ENCODE results near the gene ATP6V0A1. TPM values are rescaled to one million over a fixed set of nuclear protein-coding genes. Genes with fewer than 3 reads are reported as not detected.

ATP6V0A1 gene
- polyA plus RNA-seq, 1 donor from 2014 or later = 92.1 TPM

- H3K4me2 ChIP-seq (ENCODE audit: low read length) = no peak overlapping the region
- peak overlapping the region; percentile 93 for H3K4me3 ChIP-seq (ENCODE audit: low read length)
- H3K9ac ChIP-seq (ENCODE audit: low read length) = no peak overlapping the region
- H3K27ac ChIP-seq (ENCODE audit: low read length) = no peak overlapping the region
- H3K36me3 ChIP-seq (ENCODE audit: insufficient read depth, low read length) = no peaks in the 10 kb centered on the region
- H3K9me2 ChIP-seq (ENCODE audit: insufficient read depth, low read length) = no peaks in the 10 kb centered on the region
- no peaks in the 10 kb centered on the region for H3K9me3 ChIP-seq (ENCODE audit: low read length)
- no peak for TF ChIP-seq EZH2 (IDR thresholded peaks at IDR 0.05; ENCODE audit: borderline replicate concordance, insufficient read depth, low read length, poor library complexity, severe bottlenecking)
- no peak for TF ChIP-seq SMC3 (conservative IDR thresholded peaks at IDR 0.05; ENCODE audit: poor library complexity)
- no peak for TF ChIP-seq MXI1 (conservative IDR thresholded peaks at IDR 0.05; ENCODE audit: poor library complexity, severe bottlenecking)
- TF ChIP-seq REST (IDR thresholded peaks at IDR 0.05; ENCODE audit: borderline replicate concordance) = no peak
- no peak for TF ChIP-seq RAD21 (conservative IDR thresholded peaks at IDR 0.05)
- no peak for TF ChIP-seq CTCF (IDR thresholded peaks at IDR 0.05; ENCODE audit: poor library complexity, severe bottlenecking)
- TF ChIP-seq POLR2AphosphoS5 (IDR thresholded peaks at IDR 0.05) = no peak
- no peak for TF ChIP-seq TAF1 (IDR thresholded peaks at IDR 0.05; ENCODE audit: low read depth)
- no peak for TF ChIP-seq EP300 (conservative IDR thresholded peaks at IDR 0.05; ENCODE audit: poor library complexity, severe bottlenecking)
- no peaks in the 10 kb centered on the region for H4K20me1 ChIP-seq (ENCODE audit: insufficient read depth)
- no peaks in the 10 kb centered on the region for H3F3A ChIP-seq (ENCODE audit: insufficient read depth, low read length, poor library complexity, severe bottlenecking)
- H3K79me2 ChIP-seq (replicated peaks; ENCODE audit: insufficient read depth, low read length) = peaks cover 16% of the 10 kb centered on the region
- no peaks in the 10 kb centered on the region for H3K27me3 ChIP-seq (ENCODE audit: insufficient read depth, low read depth, low read length)
- H2AFZ ChIP-seq (ENCODE audit: low read depth, low read length) = no peak overlapping the region
These were observed 104.9 kb downstream of the ATP6V0A1 start for GRCh38 chr17:42563543-42563942.

- no peaks in the 10 kb centered on the region for H4K20me1 ChIP-seq (ENCODE audit: insufficient read depth)
- no peaks in the 10 kb centered on the region for H3K36me3 ChIP-seq (ENCODE audit: insufficient read depth, low read length)
- no peak for TF ChIP-seq CTCF (IDR thresholded peaks at IDR 0.05; ENCODE audit: poor library complexity, severe bottlenecking)
- TF ChIP-seq MXI1 (conservative IDR thresholded peaks at IDR 0.05; ENCODE audit: poor library complexity, severe bottlenecking) = no peak
- no peak for TF ChIP-seq EP300 (conservative IDR thresholded peaks at IDR 0.05; ENCODE audit: poor library complexity, severe bottlenecking)
- no peak for TF ChIP-seq TAF1 (IDR thresholded peaks at IDR 0.05; ENCODE audit: low read depth)
- TF ChIP-seq EZH2 (IDR thresholded peaks at IDR 0.05; ENCODE audit: borderline replicate concordance, insufficient read depth, low read length, poor library complexity, severe bottlenecking) = no peak
- no peak overlapping the region for H3K4me2 ChIP-seq (ENCODE audit: low read length)
- H3K9ac ChIP-seq (ENCODE audit: low read length) = no peak overlapping the region
- no peaks in the 10 kb centered on the region for H3K27me3 ChIP-seq (ENCODE audit: insufficient read depth, low read depth, low read length)
- no peak overlapping the region for H2AFZ ChIP-seq (ENCODE audit: low read depth, low read length)
- H3K9me2 ChIP-seq (ENCODE audit: insufficient read depth, low read length) = no peaks in the 10 kb centered on the region
- peaks cover 16% of the 10 kb centered on the region for H3K79me2 ChIP-seq (replicated peaks; ENCODE audit: insufficient read depth, low read length)
- H3K27ac ChIP-seq (ENCODE audit: low read length) = no peak overlapping the region
- no peaks in the 10 kb centered on the region for H3F3A ChIP-seq (ENCODE audit: insufficient read depth, low read length, poor library complexity, severe bottlenecking)
- peak overlapping the region; percentile 93 for H3K4me3 ChIP-seq (ENCODE audit: low read length)
- H3K9me3 ChIP-seq (ENCODE audit: low read length) = no peaks in the 10 kb centered on the region
These were observed 105.3 kb downstream of the ATP6V0A1 start for GRCh38 chr17:42563950-42564349.

Measured in neural cell (in vitro differentiated cells).